NB4 (cell line): ENCODE measurements around the gene MRPS17.

Experiments
- CTCF ChIP-seq: IDR thresholded peaks from one replicate; pipeline ENCODE4 v1.5.1; 2012; ENCODE audit warnings: low read depth, low read length
- MYC ChIP-seq: IDR thresholded peaks from 2 replicates; pipeline ENCODE4 v1.6.1; 2011; ENCODE audit warnings: low read depth, low read length
- POLR2A ChIP-seq: IDR thresholded peaks from 2 replicates; pipeline ENCODE4 v1.6.1; 2011; ENCODE audit warnings: mild to moderate bottlenecking; ENCODE audit not compliant: insufficient read length; ENCODE audit errors: extremely low read depth

- TF ChIP-seq CTCF (no peak), MYC (no peak), POLR2A (no peak)
These were observed 47.5 kb upstream of the MRPS17 start for GRCh38 chr7:55903985-55904759.
